Progenitor cell of endocrine pancreas (in vitro differentiated cells): ENCODE results near the gene PPM1J. TPM values are rescaled to one million over a fixed set of nuclear protein-coding genes. Genes with fewer than 3 reads are reported as not detected.

Source experiments
- DNase-seq: peaks from one replicate; pipeline ENCODE4 v3.0.0; 2021; ENCODE audit warnings: low spot score; ENCODE audit not compliant: unreplicated experiment
- H3K27ac Mint-ChIP-seq: 2 replicates; pipeline ENCODE4 v1.8.0; 2021; ENCODE audit warnings: mild to moderate bottlenecking, moderate library complexity, mixed read lengths
- H3K27me3 Mint-ChIP-seq: 2 replicates; pipeline ENCODE4 v1.8.0; 2021; ENCODE audit warnings: mixed read lengths
- H3K36me3 Mint-ChIP-seq: 2 replicates; pipeline ENCODE4 v1.8.0; 2022; ENCODE audit warnings: mixed read lengths; ENCODE audit not compliant: insufficient read depth
- H3K4me1 Mint-ChIP-seq: 2 replicates; pipeline ENCODE4 v1.8.0; 2021; ENCODE audit warnings: low read depth, mixed read lengths
- H3K4me3 Mint-ChIP-seq: 2 replicates; pipeline ENCODE4 v1.8.0; 2021; ENCODE audit warnings: low read depth, mild to moderate bottlenecking, moderate library complexity, mixed read lengths
- H3K9me3 Mint-ChIP-seq: 2 replicates; pipeline ENCODE4 v1.8.0; 2021; ENCODE audit warnings: low read depth, mixed read lengths
- CTCF ChIP-seq: fragments of 200-600 bp; sonication (generic); IDR thresholded peaks from one replicate; pipeline ENCODE4 v1.5.0; 2021; ENCODE audit warnings: antibody characterized with exemption, mild to moderate bottlenecking; ENCODE audit not compliant: unreplicated experiment
- total RNA-seq: library from RNA; stranded (reverse); gene quantifications from 2 replicates; pipeline ENCODE4 v1.2.1, GENCODE V29; 2021

The PPM1J gene
- total RNA-seq, 1 donor from 2014 or later, result 0.43 TPM

DNA sequence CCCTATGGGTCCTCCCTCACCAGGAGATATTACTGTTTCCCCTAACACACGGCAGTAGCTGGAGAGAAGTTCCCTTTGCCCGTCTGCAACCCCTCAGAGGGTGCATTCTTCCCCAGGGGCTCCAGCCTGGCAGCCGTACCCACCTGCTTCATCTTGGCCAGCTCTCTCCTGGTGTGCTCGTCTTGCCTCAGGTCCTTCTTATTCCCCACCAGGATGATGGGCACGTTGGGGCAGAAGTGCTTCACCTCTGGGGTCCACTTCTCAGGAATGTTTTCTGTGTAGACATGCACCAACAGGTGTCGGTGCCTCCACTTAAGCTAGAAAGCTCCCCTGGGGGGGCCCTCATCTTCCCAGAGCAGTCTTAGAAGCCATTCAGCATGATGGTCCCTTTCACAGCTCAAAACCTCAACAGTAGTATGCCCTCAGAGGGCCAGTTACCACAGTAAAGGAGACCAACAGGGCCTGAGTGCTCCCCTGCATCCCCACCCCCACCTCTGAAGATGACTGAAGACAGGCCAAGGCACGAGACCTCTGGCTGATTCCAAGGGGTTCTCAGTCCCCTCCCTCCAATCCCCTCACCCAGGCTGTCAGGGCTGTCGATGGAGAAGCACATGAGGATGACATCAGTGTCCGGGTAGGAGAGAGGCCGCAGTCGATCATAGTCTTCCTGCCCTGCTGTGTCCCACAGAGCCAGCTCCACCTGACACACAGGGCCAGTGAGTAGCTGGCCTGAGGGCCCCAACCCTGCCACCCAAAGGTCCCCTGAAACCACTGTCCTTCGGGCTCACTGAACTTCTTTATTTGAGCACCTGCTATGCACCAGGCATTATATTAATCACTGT lies 12.5 kb downstream of the PPM1J start:
- Mint-ChIP-seq H3K36me3 (peaks cover 20% of the 10 kb centered on the region), H3K27ac (peak overlapping the region; percentile 4), H3K4me1 (peaks cover 43% of the 10 kb centered on the region), H3K27me3 (peaks cover 3% of the 10 kb centered on the region), H3K9me3 (no peaks in the 10 kb centered on the region), H3K4me3 (no peak overlapping the region)
- DNase-seq, result no peak
- TF ChIP-seq CTCF, result no peak

DNA sequence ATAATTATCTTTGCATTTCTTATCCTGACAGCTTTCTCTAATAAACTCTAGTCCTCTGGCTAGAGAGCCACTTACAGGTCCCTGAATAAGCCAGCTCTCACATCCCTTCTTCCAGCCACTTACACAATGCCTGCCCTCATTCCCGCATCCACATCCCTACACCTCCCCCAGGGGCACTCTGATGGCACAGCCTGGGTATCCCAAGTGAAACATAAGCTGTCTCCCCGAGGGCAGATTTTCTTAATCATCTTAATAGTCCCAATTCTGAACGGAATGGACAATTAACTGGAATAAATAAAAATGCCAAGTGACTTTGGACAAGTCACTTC lies 13.1 kb downstream of the PPM1J start:
- no peak for DNase-seq
- TF ChIP-seq CTCF, result no peak
- H3K36me3 Mint-ChIP-seq, result peaks cover 20% of the 10 kb centered on the region
- no peaks in the 10 kb centered on the region for H3K9me3 Mint-ChIP-seq
- H3K27ac Mint-ChIP-seq, result peak overlapping the region; percentile 4
- no peaks in the 10 kb centered on the region for H3K27me3 Mint-ChIP-seq
- no peak overlapping the region for H3K4me3 Mint-ChIP-seq
- H3K4me1 Mint-ChIP-seq, result peaks cover 41% of the 10 kb centered on the region

DNA sequence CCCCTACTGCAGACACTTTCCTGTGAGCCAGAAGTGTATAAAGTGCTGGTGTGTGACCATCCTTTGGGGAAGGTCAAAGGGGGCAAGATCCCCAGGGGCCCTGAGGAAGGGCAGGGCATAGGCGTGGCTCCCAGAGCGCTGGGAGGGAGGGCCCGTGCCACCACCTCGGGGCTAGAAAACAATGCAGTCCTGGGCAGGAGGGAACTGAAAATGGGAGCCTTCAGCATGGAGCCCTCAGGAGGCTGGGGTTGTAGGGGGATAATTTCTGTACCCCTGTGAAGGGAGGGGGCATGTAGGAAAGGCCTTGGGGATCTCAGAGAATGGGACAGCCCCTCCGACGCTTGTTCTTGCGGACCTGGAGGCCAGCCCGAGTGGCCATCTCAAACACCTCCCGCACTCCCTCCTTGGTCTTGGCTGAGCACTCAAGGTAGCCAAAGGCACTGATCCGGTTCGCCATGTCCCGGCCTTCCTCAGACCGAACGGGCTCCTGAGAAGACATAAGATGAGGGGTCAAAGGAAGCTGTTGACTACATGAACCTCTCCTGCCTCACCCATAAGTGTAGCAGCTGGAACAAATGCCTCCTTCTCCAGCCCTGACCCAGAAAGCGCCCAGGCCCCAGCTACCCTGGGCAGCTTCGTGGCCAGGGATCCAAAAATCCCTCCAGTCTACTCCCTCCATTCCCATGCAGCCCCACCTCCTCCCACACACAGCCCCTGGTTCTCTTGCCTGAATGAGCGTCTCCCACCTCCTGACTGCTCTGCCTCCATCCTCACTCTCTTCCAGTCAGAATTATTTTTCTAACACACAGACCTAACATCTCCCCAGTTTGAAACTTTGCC lies 13.7 kb downstream of the PPM1J start:
- DNase-seq, result no peak
- Mint-ChIP-seq H3K27me3 (no peaks in the 10 kb centered on the region), H3K27ac (peak overlapping the region; percentile 90), H3K4me3 (no peak overlapping the region), H3K36me3 (peaks cover 23% of the 10 kb centered on the region), H3K9me3 (no peaks in the 10 kb centered on the region), H3K4me1 (peaks cover 40% of the 10 kb centered on the region)
- TF ChIP-seq CTCF, result no peak

DNA sequence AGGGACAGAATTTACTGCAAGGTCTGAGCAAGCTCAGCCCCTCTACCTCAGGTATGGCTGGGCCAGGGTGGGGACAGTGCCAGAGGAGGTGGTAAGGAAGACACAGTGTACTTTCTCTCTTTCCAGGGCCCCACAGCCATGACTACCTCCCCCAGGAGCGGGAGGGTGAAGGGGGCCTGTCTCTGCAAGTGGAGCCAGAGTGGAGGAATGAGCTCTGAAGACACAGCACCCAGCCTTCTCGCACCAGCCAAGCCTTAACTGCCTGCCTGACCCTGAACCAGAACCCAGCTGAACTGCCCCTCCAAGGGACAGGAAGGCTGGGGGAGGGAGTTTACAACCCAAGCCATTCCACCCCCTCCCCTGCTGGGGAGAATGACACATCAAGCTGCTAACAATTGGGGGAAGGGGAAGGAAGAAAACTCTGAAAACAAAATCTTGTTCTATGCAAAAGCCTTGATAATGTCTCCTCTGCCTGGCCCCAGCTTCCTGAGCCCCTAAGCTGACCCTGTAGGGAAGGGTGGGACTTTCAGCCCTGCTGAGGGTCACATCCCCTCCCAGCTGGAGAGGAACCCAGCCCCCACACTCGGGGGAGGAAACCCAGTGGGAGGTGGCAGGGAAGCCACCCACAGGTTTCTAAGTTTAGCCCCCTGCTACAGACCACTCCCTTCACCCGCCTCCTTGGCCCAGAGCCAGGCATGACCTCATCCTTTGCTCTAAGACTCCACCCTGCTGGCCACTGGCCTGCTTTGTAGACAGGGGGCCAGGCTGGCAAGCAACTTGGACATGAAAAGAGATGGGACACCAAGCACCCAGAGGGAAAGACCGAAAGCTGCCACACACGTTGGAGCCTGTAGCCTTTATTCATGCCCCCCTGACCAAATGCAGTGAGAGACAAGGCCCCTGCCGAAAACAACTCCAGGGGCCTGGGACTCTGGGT lies 14.6 kb downstream of the PPM1J start:
- H3K9me3 Mint-ChIP-seq, result no peaks in the 10 kb centered on the region
- H3K36me3 Mint-ChIP-seq, result peaks cover 23% of the 10 kb centered on the region
- H3K27me3 Mint-ChIP-seq, result no peaks in the 10 kb centered on the region
- no peak for TF ChIP-seq CTCF
- DNase-seq, result no peak
- peaks cover 38% of the 10 kb centered on the region for H3K4me1 Mint-ChIP-seq
- peak overlapping the region; percentile 90 for H3K27ac Mint-ChIP-seq
- no peak overlapping the region for H3K4me3 Mint-ChIP-seq
